ENCODE results near the gene LONRF3. TPM values are rescaled to one million over a fixed set of nuclear protein-coding genes. Genes with fewer than 3 reads are reported as not detected.

Gene LONRF3
- total RNA-seq = 10 to 100 TPM; 14.4 to 23.0 TPM
- 1 to 10 TPM; 3.0 to 4.3 (median 3.4) TPM for polyA plus RNA-seq (ENCODE audit: insufficient read length in 6 of 6)
- long read RNA-seq, donor 1 = 0 reads
- long read RNA-seq, donor 2 = 0 reads
- long read RNA-seq, donor 3 = 0 reads
- long read RNA-seq, donor 4, partial matches to known transcripts = 1 of 2 reads
- long read RNA-seq, donor 4, other reads (novel, unspliced or antisense) = 0 of 2 reads
- long read RNA-seq, donor 5 = 0 reads
- long read RNA-seq, donor 6 = 0 reads
- long read RNA-seq, donor 7 = 0 reads
- long read RNA-seq, donor 8 = 0 reads
- long read RNA-seq, donor 9 = 0 reads
- long read RNA-seq, donor 10, partial matches to known transcripts = 1 of 6 reads
- long read RNA-seq, donor 10, other reads (novel, unspliced or antisense) = 2 of 6 reads
- long read RNA-seq, donor 11 = 0 reads
- long read RNA-seq, donor 12 = 0 reads

DNA sequence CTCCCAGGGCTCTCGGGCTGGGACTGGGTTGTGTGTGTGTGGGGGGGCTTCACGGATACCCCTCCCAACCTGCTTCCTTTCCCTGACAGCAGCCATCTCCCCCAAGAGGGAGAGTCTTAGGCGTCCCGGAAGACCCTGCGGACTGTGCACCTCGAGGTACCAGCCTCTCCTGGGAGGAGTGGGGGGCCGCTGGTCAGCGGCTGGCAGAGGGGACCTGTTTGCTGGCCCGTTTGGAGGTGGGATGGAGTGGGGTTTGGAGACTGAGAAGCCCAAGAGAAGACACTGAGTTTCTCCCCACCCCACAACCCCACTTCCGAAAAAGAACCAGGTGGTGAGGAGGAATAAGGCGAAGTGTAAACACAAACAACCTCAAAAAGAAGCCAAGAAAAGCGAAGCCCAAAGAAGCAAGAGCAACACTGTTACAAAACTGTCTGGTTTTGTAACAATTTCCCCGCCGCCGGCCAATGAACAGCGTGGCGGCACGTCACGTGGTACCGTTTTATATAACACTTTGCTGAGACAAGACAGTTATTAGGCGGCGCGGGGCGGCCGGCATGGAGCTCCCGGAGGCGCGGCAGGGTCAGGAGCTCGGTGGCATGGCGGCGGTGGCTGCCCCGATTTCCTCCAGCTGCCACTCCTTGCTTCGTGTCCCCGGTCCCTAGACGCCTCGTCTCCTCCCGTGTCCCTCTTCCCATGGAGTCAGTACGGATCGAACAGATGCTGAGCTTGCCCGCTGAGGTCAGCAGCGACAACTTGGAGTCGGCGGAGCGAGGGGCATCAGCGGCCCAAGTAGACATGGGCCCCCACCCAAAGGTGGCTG, at the start of gene LONRF3:
TSS of gene LONRF3 (plus strand) at position 531 of the 820 bp plus-strand sequence. CDS start at position 694, 163 bp downstream.
- ATAC-seq = peak; percentile 62
- intact Hi-C loops (cut with DNase I) = no loop called here
- Histone ChIP-seq H3K27me3 (peaks cover 3 to 25% of the 10 kb centered on the region in 2 donors), H3K4me3 (peak within 1 kb of the TSS; percentile 32 to 57), H3K36me3 (peaks cover 0 to 3% of the 10 kb centered on the region in 2 donors), H3K4me1 (peaks cover 0 to 10% of the 10 kb centered on the region in 2 donors), H3K9me3 (no peaks in the 10 kb centered on the region), H3K27ac (peak within 1 kb of the TSS; percentile 70 to 81)
- peak in 3 of 4 donors; percentile 53 to 92 (median 81) for DNase-seq
- TF ChIP-seq, protein P1, sequence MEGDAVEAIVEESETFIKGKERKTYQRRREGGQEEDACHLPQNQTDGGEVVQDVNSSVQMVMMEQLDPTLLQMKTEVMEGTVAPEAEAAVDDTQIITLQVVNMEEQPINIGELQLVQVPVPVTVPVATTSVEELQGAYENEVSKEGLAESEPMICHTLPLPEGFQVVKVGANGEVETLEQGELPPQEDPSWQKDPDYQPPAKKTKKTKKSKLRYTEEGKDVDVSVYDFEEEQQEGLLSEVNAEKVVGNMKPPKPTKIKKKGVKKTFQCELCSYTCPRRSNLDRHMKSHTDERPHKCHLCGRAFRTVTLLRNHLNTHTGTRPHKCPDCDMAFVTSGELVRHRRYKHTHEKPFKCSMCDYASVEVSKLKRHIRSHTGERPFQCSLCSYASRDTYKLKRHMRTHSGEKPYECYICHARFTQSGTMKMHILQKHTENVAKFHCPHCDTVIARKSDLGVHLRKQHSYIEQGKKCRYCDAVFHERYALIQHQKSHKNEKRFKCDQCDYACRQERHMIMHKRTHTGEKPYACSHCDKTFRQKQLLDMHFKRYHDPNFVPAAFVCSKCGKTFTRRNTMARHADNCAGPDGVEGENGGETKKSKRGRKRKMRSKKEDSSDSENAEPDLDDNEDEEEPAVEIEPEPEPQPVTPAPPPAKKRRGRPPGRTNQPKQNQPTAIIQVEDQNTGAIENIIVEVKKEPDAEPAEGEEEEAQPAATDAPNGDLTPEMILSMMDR (IDR thresholded peaks at IDR 0.05) = no peak

DNA sequence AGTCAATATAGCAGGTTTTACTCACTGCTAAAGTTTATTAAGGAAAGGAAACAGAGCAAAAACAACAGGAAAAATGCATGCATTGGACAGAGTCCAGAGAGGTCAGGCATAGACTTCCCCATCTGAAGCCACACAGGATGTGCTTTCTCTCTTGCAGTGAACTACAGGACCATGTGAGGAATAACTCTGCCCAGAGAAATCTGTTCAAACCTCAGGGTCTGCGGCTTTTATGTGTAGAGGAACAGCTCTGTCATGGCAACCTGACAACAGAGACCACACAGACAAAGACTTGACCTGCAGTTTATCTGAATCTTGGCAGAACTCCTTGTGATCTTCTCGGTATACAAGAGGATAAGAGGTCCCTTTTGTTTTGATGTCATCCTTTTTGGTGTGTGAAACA, 46.3 kb upstream of the LONRF3 start:
- Histone ChIP-seq H3K4me1 (no peaks in the 10 kb centered on the region), H3K27ac (no peak overlapping the region), H3K9me3 (no peaks in the 10 kb centered on the region), H3K27me3 (no peaks in the 10 kb centered on the region), H3K36me3 (no peaks in the 10 kb centered on the region), H3K4me3 (no peak overlapping the region)
- intact Hi-C loops (cut with DNase I) = no loop called here
- ATAC-seq (no peak), DNase-seq (peak in 1 of 4 donors; percentile 2)
- TF ChIP-seq, protein P1 (IDR thresholded peaks at IDR 0.05) = no peak

DNA sequence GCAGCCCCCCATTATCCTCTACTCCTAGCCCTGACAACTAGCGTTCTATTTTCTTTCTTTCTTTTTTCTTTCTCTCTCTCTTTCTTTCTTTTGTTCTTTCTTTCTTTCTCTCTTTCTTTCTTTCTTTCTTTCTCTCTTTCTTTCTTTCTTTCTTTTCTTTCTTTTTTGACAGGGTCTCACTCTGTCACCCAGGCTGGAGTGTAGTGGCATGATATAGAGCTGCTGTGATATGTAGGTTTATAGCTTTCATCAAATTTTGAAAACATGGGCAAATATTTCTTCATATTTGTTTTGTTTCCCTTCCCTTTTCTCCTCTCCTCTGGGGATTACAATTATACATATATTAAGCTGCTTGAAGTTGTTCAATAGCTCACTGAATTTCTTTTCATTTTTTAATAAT, 39.1 kb upstream of the LONRF3 start:
- no peaks in the 10 kb centered on the region for H3K4me1 ChIP-seq
- no peaks in the 10 kb centered on the region for H3K27me3 ChIP-seq
- no peak overlapping the region for H3K4me3 ChIP-seq
- no peaks in the 10 kb centered on the region for H3K36me3 ChIP-seq
- no peaks in the 10 kb centered on the region for H3K9me3 ChIP-seq
- intact Hi-C loops (cut with DNase I) = no loop called here
- TF ChIP-seq, protein P1 (IDR thresholded peaks at IDR 0.05) = no peak
- no peak for ATAC-seq
- DNase-seq = no peak
- no peak overlapping the region for H3K27ac ChIP-seq

DNA sequence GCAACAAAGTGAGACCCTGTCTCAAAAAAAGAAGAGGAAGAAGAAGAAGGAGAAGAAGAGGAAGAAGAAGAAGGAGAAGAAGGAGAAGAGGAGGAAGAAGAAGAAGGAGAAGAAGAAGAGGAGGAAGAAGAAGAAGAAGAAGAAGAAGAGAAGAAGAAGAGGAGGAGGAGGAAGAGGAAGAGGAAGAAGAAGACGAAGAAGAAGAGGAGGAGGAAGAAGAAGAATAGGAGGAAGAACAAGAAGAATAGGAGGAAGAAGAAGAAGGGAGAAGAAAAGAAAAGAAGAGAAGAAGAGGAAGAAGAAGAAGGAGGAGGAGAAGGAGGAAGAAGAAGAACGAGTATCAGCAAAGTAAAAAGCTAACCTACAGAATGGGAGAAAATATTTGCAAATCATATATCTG, 33.3 kb upstream of the LONRF3 start:
- Histone ChIP-seq H3K4me1 (no peaks in the 10 kb centered on the region), H3K4me3 (no peak overlapping the region), H3K9me3 (no peaks in the 10 kb centered on the region), H3K36me3 (no peaks in the 10 kb centered on the region), H3K27ac (no peak overlapping the region), H3K27me3 (no peaks in the 10 kb centered on the region)
- DNase-seq (no peak), ATAC-seq (no peak)
- TF ChIP-seq, protein P1 (IDR thresholded peaks at IDR 0.05) = no peak
- intact Hi-C loops (cut with DNase I) = no loop called here

DNA sequence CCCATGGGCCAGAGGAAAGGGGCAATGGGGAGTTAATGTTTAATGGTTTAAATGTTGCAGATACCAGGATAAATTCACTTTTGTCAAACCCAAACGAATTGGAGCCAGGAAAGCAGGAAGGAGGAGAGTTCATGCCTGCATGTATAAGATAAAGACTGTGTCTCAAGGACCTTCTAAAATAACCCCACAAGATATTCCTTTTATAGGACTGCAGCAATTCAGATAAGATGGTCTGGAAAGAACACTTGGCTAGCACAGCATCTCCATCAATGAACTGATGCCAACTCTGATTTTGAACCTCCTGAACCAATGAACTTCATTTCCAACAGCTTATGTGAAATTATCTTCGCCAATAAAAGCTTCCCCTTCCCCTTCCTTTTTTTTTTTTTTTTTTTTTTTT, 31.3 kb upstream of the LONRF3 start:
- DNase-seq = no peak
- no peaks in the 10 kb centered on the region for H3K27me3 ChIP-seq
- H3K4me1 ChIP-seq = no peaks in the 10 kb centered on the region
- TF ChIP-seq, protein P1 (IDR thresholded peaks at IDR 0.05) = no peak
- no peaks in the 10 kb centered on the region for H3K9me3 ChIP-seq
- no peak overlapping the region for H3K27ac ChIP-seq
- ATAC-seq = no peak
- no peak overlapping the region for H3K4me3 ChIP-seq
- no peaks in the 10 kb centered on the region for H3K36me3 ChIP-seq
- intact Hi-C loops (cut with DNase I) = no loop called here
